Activated CD4-positive, alpha-beta T cell treated with anti-CD3 and anti-CD28 coated beads for 36 hours (primary cell): ENCODE measurements around the gene GLIS2. TPM values are rescaled to one million over a fixed set of nuclear protein-coding genes. Genes with fewer than 3 reads are reported as not detected.
"Not testable (repeated sequence)": the region's sequence is repeated elsewhere in the genome, so short reads cannot be mapped to it uniquely, and the experiment has no call there.

Source experiments
- ATAC-seq: fragments of 200-7000 bp; cut with Tn5 transposase; one replicate; pipeline ENCODE4 v1.10.0; 2021; ENCODE audit warnings: mild to moderate bottlenecking, moderate library complexity
- CTCF ChIA-PET: fragments of 350-600 bp; sonication (Branson Sonifier 250); formaldehyde crosslinking; loops from one replicate; lab custom pipeline; 2021; ENCODE audit warnings: antibody characterized with exemption; lab: Charles Lee
- POLR2A ChIA-PET: fragments of 350-600 bp; sonication (Branson Sonifier 250); formaldehyde crosslinking; loops from one replicate; lab custom pipeline; 2021; ENCODE audit warnings: antibody characterized with exemption, inconsistent platforms; lab: Charles Lee
- DNase-seq: peaks from one replicate; pipeline ENCODE4 v3.0.0-alpha.2; 2020
- H3K27ac Mint-ChIP-seq: one replicate; pipeline ENCODE4 v1.8.0; 2021; ENCODE audit warnings: mixed read lengths
- H3K27me3 Mint-ChIP-seq: one replicate; pipeline ENCODE4 v1.8.0; 2021; ENCODE audit warnings: mixed read lengths
- H3K36me3 Mint-ChIP-seq: one replicate; pipeline ENCODE4 v1.8.0; 2021; ENCODE audit warnings: low read depth, mixed read lengths
- H3K4me1 Mint-ChIP-seq: one replicate; pipeline ENCODE4 v1.8.0; 2021; ENCODE audit warnings: mixed read lengths
- H3K4me3 Mint-ChIP-seq: one replicate; pipeline ENCODE4 v1.8.0; 2021; ENCODE audit warnings: mild to moderate bottlenecking, moderate library complexity, mixed read lengths
- H3K9me3 Mint-ChIP-seq: one replicate; pipeline ENCODE4 v1.8.0; 2021; ENCODE audit warnings: low read depth, mixed read lengths
- intact Hi-C, 2 experiments: fragments of 100-400 bp; cut with DNase I in 1 of 2; cut with micrococcal nuclease in 1 of 2; formaldehyde crosslinking; loops; one replicate each; pipeline versions ENCODE4 v1.14.2 to v1.15.1; 2022 to 2024; cut with DNase I, micrococcal nuclease
- total RNA-seq, 2 experiments: library from RNA; stranded (reverse); gene quantifications; one replicate each; pipeline ENCODE4 v1.2.3, GENCODE V29; 2021

GLIS2 gene
- total RNA-seq, 2 experiments from 2014 or later, result 0.27 to 0.30 TPM

GRCh38 chr16:4328046-4328781, 12.3 kb downstream of the GLIS2 start:
- ChIA-PET CTCF (interaction anchor here (0.6 to 2.7 kb wide), 14 partner anchors 11 to 345 kb away, joined by 3 to 14 read pairs (median 4); partner anchors contain the start of gene GLIS2), POLR2A (no interaction called here)
- no peaks in the 10 kb centered on the region for H3K9me3 Mint-ChIP-seq
- H3K4me3 Mint-ChIP-seq, result peak overlapping the region; percentile 26
- no peaks in the 10 kb centered on the region for H3K27me3 Mint-ChIP-seq
- H3K27ac Mint-ChIP-seq, result no peak overlapping the region
- H3K36me3 Mint-ChIP-seq, result no peaks in the 10 kb centered on the region
- ATAC-seq (peak; percentile 86), DNase-seq (peak; percentile 82)
- H3K4me1 Mint-ChIP-seq, result no peaks in the 10 kb centered on the region
- intact Hi-C loops, result loop anchor here (1.0 to 5.0 kb wide), 2 partner anchors 21 to 56 kb away; partner anchors contain the start of gene TFAP4 (in 1 of the 2)

- intact Hi-C loops, result loop anchor here (1.0 to 5.0 kb wide), 2 partner anchors 22 to 57 kb away; partner anchors contain the start of gene TFAP4 (in 1 of the 2)
- H3K27me3 Mint-ChIP-seq, result no peaks in the 10 kb centered on the region
These were observed 13.2 kb downstream of the GLIS2 start for GRCh38 chr16:4328782-4329775.

GRCh38 chr16:4330277-4330874, 14.5 kb downstream of the GLIS2 start:
- H3K27me3 Mint-ChIP-seq, result no peaks in the 10 kb centered on the region
- POLR2A ChIA-PET, result interaction anchor here (0.7 kb wide), 1 partner anchor 17 kb away, joined by 3 read pairs; no protein-coding TSS in a partner anchor
- H3K4me3 Mint-ChIP-seq, result no peak overlapping the region
- DNase-seq (peak; percentile 86), ATAC-seq (peak; percentile 80)
- no peaks in the 10 kb centered on the region for H3K4me1 Mint-ChIP-seq
- intact Hi-C loops, result loop anchor here (1.0 to 5.0 kb wide), 5 partner anchors 42 to 393 kb away; no protein-coding TSS in a partner anchor
- CTCF ChIA-PET, result interaction anchor here (0.6 to 3.1 kb wide), 15 partner anchors 12 to 85 kb away, joined by 3 to 28 read pairs (median 4); no protein-coding TSS in a partner anchor
- H3K27ac Mint-ChIP-seq, result no peak overlapping the region
- no peaks in the 10 kb centered on the region for H3K36me3 Mint-ChIP-seq
- H3K9me3 Mint-ChIP-seq, result no peaks in the 10 kb centered on the region

More at GRCh38 chr16:4328782-4329775, 13.2 kb downstream of the GLIS2 start:
- Mint-ChIP-seq H3K36me3 (no peaks in the 10 kb centered on the region), H3K27ac (no peak overlapping the region), H3K4me1 (no peaks in the 10 kb centered on the region), H3K4me3 (no peak overlapping the region), H3K9me3 (no peaks in the 10 kb centered on the region)
- POLR2A ChIA-PET, result no interaction called here
- DNase-seq (no peak), ATAC-seq (no peak)
- CTCF ChIA-PET, result interaction anchor here (0.6 to 3.1 kb wide), 15 partner anchors 12 to 346 kb away, joined by 3 to 28 read pairs (median 3); partner anchors contain the start of gene GLIS2

- H3K4me3 Mint-ChIP-seq, result no peak overlapping the region
- no peaks in the 10 kb centered on the region for H3K27me3 Mint-ChIP-seq
- intact Hi-C loops, result loop anchor here in 1 of 2 experiments (5.0 kb wide), 1 partner anchor 395 kb away; no protein-coding TSS in a partner anchor
- no peaks in the 10 kb centered on the region for H3K36me3 Mint-ChIP-seq
- ChIA-PET CTCF (interaction anchor here (0.6 to 3.1 kb wide), 15 partner anchors 18 to 412 kb away, joined by 3 to 28 read pairs (median 3); no protein-coding TSS in a partner anchor), POLR2A (interaction anchor here (0.7 kb wide), 1 partner anchor 13 kb away, joined by 3 read pairs; no protein-coding TSS in a partner anchor)
- H3K9me3 Mint-ChIP-seq, result no peaks in the 10 kb centered on the region
- H3K4me1 Mint-ChIP-seq, result no peaks in the 10 kb centered on the region
- H3K27ac Mint-ChIP-seq, result no peak overlapping the region
- DNase-seq (no peak), ATAC-seq (no peak)
These were observed 16.2 kb downstream of the GLIS2 start for GRCh38 chr16:4332083-4332482.

GRCh38 chr16:4332623-4333307, 16.9 kb downstream of the GLIS2 start:
- Mint-ChIP-seq H3K27ac (no peak overlapping the region), H3K27me3 (no peaks in the 10 kb centered on the region), H3K36me3 (no peaks in the 10 kb centered on the region), H3K4me3 (no peak overlapping the region), H3K4me1 (no peaks in the 10 kb centered on the region), H3K9me3 (no peaks in the 10 kb centered on the region)
- intact Hi-C loops, result loop anchor here in 1 of 2 experiments (5.0 kb wide), 1 partner anchor 395 kb away; no protein-coding TSS in a partner anchor
- ChIA-PET CTCF (interaction anchor here (0.6 to 3.1 kb wide), 9 partner anchors 17 to 249 kb away, joined by 3 to 28 read pairs (median 3); no protein-coding TSS in a partner anchor), POLR2A (no interaction called here)
- ATAC-seq (no peak), DNase-seq (no peak)

- Mint-ChIP-seq H3K27me3 (no peaks in the 10 kb centered on the region), H3K36me3 (no peaks in the 10 kb centered on the region), H3K9me3 (no peaks in the 10 kb centered on the region), H3K4me1 (no peaks in the 10 kb centered on the region), H3K27ac (no peak overlapping the region), H3K4me3 (no peak overlapping the region)
- POLR2A ChIA-PET, result no interaction called here
- DNase-seq, result no peak
- no peak for ATAC-seq
- intact Hi-C loops, result loop anchor here in 1 of 2 experiments (5.0 kb wide), 1 partner anchor 396 kb away; no protein-coding TSS in a partner anchor
- CTCF ChIA-PET, result interaction anchor here (0.6 to 1.0 kb wide), 4 partner anchors 44 to 671 kb away, joined by 3 to 4 read pairs (median 3); no protein-coding TSS in a partner anchor
These were observed 17.4 kb downstream of the GLIS2 start for GRCh38 chr16:4333308-4333638.

- H3K4me1 Mint-ChIP-seq, H3K27ac Mint-ChIP-seq, H3K27me3 Mint-ChIP-seq, ATAC-seq, H3K36me3 Mint-ChIP-seq, H3K9me3 Mint-ChIP-seq, DNase-seq, H3K4me3 Mint-ChIP-seq: not testable (repeated sequence)
- POLR2A ChIA-PET, result interaction anchor here (0.6 kb wide), 1 partner anchor 350 kb away, joined by 3 read pairs; no protein-coding TSS in a partner anchor
- CTCF ChIA-PET, result interaction anchor here (0.6 to 1.0 kb wide), 2 partner anchors 45 to 671 kb away, joined by 3 read pairs; no protein-coding TSS in a partner anchor
- intact Hi-C loops, result loop anchor here in 1 of 2 experiments (5.0 kb wide), 1 partner anchor 396 kb away; no protein-coding TSS in a partner anchor
These were observed 17.8 kb downstream of the GLIS2 start for GRCh38 chr16:4333714-4334113.

GRCh38 chr16:4334724-4335495, 19.0 kb downstream of the GLIS2 start:
- ATAC-seq (no peak), DNase-seq (no peak)
- POLR2A ChIA-PET, result no interaction called here
- intact Hi-C loops, result loop anchor here in 1 of 2 experiments (5.0 kb wide), 1 partner anchor 398 kb away; no protein-coding TSS in a partner anchor
- Mint-ChIP-seq H3K4me3 (no peak overlapping the region), H3K27me3 (no peaks in the 10 kb centered on the region), H3K9me3 (no peaks in the 10 kb centered on the region), H3K4me1 (no peaks in the 10 kb centered on the region), H3K36me3 (no peaks in the 10 kb centered on the region), H3K27ac (no peak overlapping the region)
- CTCF ChIA-PET, result interaction anchor here (0.7 kb wide), 1 partner anchor 51 kb away, joined by 3 read pairs; no protein-coding TSS in a partner anchor

- Mint-ChIP-seq H3K4me3 (no peak overlapping the region), H3K27ac (no peak overlapping the region), H3K4me1 (no peaks in the 10 kb centered on the region), H3K27me3 (no peaks in the 10 kb centered on the region), H3K36me3 (no peaks in the 10 kb centered on the region), H3K9me3 (no peaks in the 10 kb centered on the region)
- DNase-seq (no peak), ATAC-seq (no peak)
- CTCF ChIA-PET, result no interaction called here
- POLR2A ChIA-PET, result no interaction called here
- intact Hi-C loops, result no loop called here
These were observed 21.1 kb downstream of the GLIS2 start for GRCh38 chr16:4336701-4337539.
